HG02588 (cell line): ENCODE measurements around the gene COMMD7.

Experiments used
- ATAC-seq: cut with Tn5 transposase; IDR thresholded peaks from one replicate; pipeline ENCODE4 v1.9.1; 2021; ENCODE audit warnings: mild to moderate bottlenecking, moderate library complexity; ENCODE audit not compliant: unreplicated experiment

COMMD7 gene

GRCh38 chr20:32681175-32682084, 61.8 kb downstream of the COMMD7 start:
- ATAC-seq, result no peak

DNA sequence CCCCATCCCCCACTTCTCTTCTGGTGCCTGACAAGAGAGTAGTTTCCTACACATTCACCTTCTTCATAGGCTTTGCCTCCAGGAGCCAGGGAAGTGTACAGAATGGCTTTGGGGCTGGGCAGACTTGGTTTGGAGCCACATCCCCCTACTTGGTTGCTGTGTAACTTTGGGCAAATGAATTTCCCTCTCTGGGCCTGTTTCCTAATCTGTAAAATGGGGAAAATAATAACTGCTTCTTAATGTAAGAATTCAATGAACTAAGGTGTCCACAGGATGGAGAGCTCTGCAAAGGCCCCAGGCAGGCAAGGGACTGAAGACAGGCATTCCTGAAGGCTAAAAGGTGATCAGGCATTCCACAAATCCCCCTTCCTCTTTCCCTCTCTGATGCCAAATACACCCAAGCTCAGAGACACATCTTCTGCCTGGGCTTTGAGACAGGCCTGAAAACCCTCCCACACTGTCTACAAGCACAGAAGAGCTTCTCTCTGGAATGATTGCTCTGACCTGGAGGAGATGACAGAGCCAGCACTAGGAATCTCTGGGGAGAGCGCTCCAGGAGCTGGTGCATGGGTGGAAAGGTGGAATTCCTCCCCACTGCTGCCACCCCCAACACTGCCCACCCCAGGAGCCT, 62.6 kb downstream of the COMMD7 start:
- no peak for ATAC-seq

GRCh38 chr20:32678948-32679347, 64.3 kb downstream of the COMMD7 start:
- no peak for ATAC-seq

DNA sequence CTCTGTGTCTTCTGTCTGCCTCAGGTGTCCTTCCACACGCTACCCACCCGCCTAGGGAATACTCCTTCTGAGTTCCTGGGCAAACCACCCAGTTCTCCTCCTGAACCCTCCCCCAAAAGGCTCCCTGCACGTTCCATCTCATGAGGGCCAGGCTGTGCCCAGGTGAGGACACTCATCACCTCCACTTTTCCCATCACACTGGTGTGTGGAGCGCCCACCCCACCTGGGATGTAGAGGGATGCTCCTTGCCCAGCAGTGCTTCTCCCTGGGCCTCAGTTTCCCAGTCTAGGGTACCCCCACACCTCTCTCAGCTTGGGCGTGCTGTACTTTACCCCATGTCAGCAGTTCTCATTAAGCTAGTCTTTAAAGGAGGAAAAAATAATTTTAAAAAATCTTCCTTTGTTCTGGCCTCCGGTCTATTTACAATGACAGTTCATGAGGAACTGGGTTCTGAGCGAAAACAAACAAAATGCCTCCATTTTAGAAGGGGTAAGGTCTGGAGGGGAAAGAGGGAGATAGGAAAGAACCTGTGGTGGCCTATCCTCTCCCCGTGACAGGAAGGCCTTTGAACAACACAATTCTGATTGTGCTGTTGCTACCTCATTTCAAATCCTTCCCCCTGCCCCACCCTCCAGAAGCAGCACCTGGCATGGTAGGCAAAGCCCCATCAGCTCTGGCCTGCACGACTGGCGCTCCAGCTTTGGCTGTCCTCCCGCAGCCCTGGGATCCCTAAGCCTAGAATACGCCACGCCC, 67.9 kb downstream of the COMMD7 start:
- ATAC-seq, result no peak

DNA sequence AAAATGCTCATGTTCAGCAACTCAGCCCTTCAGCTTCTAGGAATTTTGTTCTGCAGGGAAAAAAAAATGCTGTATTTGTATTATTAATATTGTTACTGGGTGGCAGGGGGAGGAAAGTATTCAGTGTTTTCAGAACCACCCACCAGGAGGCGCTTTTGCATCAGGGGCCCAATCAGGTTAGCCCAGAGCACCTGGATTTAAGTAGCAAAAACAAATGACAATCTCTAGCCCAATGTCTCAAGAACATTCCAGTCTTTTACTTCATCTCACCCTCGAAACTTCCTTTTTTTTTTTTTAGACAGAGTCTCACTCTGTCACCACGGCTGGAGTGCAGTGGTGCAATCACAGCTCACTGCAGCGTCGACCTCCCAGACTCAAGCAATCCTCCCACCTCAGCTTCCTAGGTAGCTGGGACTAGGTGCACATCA, 68.9 kb downstream of the COMMD7 start:
- no peak for ATAC-seq

- peak; percentile 52 for ATAC-seq
Observed at GRCh38 chr20:32672982-32673851, 70.0 kb downstream of the COMMD7 start.

DNA sequence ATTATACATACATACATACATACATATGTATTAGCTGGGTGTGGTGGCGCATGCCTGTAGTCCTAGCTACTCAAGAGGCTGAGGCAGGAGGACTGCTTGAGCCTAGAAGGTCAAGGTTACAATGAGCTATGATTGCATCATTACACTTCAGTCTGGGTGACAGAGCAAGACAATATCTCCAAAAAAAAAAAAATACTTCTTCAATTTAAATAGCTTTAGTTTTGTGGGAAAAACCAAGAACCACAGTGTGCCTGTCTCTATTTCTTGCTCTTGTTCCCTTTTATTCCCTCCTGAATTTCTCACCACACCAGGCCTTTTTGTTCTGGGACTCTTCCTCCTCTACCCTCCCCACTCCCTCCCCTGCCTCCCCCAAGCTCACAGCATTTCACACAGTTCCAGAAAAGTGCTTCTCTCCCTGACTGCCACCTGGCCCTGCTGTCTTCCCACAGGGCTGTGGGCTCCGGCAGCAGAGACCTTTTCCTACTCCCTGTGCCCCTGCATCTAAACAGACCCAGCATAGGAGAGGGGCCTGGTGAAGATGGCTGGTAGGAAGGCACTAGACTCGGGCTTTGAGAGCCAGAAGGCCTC, 70.8 kb downstream of the COMMD7 start:
- ATAC-seq, result no peak

DNA sequence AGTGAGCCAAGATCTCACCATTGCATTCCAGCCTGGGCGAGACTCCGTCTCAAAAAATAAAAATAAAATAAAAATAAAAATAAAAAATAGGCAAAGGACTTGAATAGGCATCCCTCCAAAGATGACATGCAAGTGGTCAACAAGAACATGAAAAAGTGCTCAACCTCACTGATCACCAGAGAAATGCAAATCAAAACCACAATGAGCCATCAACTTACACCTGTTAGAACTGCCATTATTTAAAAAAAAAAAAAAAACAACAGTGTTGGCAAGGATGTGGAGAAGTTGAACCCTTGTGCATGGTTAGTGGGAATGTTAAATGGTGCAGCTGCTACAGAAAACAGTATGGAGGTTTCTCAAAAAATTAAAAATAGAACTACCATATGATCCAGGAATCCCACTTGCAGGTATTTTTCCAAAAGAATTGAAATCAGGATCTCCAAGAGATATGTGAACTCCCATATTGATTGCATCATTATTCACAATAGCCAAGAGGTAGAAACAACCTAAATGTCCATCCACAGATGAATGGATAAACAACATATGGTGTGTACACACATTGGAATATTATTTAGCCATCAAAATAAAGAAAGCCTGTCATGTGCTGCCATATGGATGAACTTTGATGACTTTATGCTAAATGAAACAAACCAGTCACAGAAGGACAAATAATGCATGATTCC, 72.4 kb downstream of the COMMD7 start:
- no peak for ATAC-seq

DNA sequence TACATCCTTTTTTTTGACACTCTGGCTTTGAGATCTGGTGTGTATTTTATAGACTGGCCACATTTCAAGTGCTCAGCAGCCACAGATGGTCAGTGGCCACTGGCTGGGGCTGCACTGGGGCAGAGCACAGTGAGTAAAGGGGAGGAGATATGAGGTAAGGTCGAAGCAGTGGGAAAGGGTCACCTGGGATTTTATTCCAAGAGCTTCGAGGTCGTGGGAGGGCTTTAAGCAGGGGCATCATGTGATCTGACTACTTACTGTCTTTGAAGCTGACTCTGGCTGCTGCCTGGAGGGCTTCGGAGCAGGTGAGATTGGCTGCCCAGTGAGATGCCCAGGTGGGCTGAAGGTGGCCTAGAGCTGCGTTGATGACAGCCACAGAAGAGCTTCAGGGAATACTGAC, 76.2 kb downstream of the COMMD7 start:
- ATAC-seq, result no peak

- no peak for ATAC-seq
Observed at GRCh38 chr20:32664678-32665159, 78.5 kb downstream of the COMMD7 start.

GRCh38 chr20:32664012-32664677, 79.1 kb downstream of the COMMD7 start:
- ATAC-seq, result no peak

GRCh38 chr20:32663335-32664011, 79.8 kb downstream of the COMMD7 start:
- ATAC-seq, result no peak

GRCh38 chr20:32661820-32662528, 81.3 kb downstream of the COMMD7 start:
- no peak for ATAC-seq

GRCh38 chr20:32660661-32661060, 82.6 kb downstream of the COMMD7 start:
- ATAC-seq, result no peak

GRCh38 chr20:32656827-32657226, 86.4 kb downstream of the COMMD7 start:
- no peak for ATAC-seq

DNA sequence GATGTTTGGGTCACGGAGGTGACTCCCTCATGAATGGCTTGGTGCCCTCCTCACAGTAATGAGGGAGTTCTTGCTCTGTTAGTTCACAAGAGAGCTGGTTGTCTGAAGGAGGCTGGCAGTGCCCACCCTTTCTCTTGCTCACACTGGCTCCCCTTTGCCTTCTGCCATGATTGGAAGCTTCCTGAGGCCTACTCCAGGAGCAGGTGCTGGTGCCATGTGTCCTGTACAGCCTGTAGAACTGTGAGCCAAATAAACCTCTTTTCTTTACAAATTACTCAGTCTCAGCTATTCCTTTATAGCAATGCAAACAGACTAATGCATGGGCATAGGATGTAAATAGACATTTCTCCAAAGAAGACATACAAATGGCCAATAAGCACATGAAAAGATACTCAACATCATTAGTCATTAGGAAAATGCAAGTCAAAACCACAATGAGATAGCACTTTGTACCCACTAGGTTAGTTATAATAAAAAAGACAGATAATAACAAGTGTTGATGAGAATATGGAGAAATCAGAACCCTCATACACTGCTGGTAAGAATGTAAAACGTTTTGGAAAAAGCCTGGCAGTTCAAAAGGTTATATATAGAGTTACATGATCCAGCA, 87.3 kb downstream of the COMMD7 start:
- ATAC-seq, result no peak
